Astrocyte (in vitro differentiated cells and primary cell): Measurements from ENCODE around the gene MS4A18. TPM values are rescaled to one million over a fixed set of nuclear protein-coding genes. Genes with fewer than 3 reads are reported as not detected.

ENCODE experiments used
- DNase-seq: peaks from one replicate; pipeline ENCODE4 v3.0.0-alpha.2; 2010; ENCODE audit warnings: low read depth
- FAIRE-seq: peaks from 2 replicates; lab custom pipeline; 2011; peaks lifted over from hg19 to GRCh38; lab: Jason Lieb, UNC
- H2AFZ ChIP-seq: 2 replicates; pipeline ENCODE4 v1.6.0; 2012; ENCODE audit warnings: low read depth, low read length, inconsistent platforms
- H3K27ac ChIP-seq: 2 replicates; pipeline ENCODE4 v1.5.1; 2011; ENCODE audit warnings: low read depth, low read length, inconsistent platforms
- H3K27me3 ChIP-seq: 2 replicates; pipeline ENCODE4 v1.6.0; 2011; ENCODE audit warnings: low read length, inconsistent platforms; ENCODE audit not compliant: insufficient read depth
- H3K36me3 ChIP-seq: 2 replicates; pipeline ENCODE4 v1.5.1; 2011; ENCODE audit warnings: low read length, inconsistent platforms; ENCODE audit not compliant: insufficient read depth
- H3K4me1 ChIP-seq: 2 replicates; pipeline ENCODE4 v1.5.1; 2011; ENCODE audit warnings: low read length, inconsistent platforms; ENCODE audit not compliant: insufficient read depth
- H3K4me2 ChIP-seq: 2 replicates; pipeline ENCODE4 v1.6.0; 2012; ENCODE audit warnings: low read length, inconsistent platforms
- H3K4me3 ChIP-seq: 2 replicates; pipeline ENCODE4 v1.5.1; 2011; ENCODE audit warnings: low read depth, mild to moderate bottlenecking, low read length, inconsistent platforms; ENCODE audit not compliant: insufficient read depth
- H3K79me2 ChIP-seq: 2 replicates; pipeline ENCODE4 v1.6.0; 2012; ENCODE audit warnings: mild to moderate bottlenecking, low read length, inconsistent platforms; ENCODE audit not compliant: insufficient read depth
- H3K9ac ChIP-seq: 2 replicates; pipeline ENCODE4 v1.6.0; 2012; ENCODE audit warnings: mild to moderate bottlenecking, low read length, inconsistent platforms
- H3K9me3 ChIP-seq: 2 replicates; pipeline ENCODE4 v1.5.1; 2012; ENCODE audit warnings: low read depth, mild to moderate bottlenecking, low read length, inconsistent platforms; ENCODE audit not compliant: insufficient read depth
- H4K20me1 ChIP-seq: 2 replicates; pipeline ENCODE4 v1.6.0; 2012; ENCODE audit warnings: low read length, inconsistent platforms; ENCODE audit not compliant: insufficient read depth
- H3K27ac Mint-ChIP-seq: one replicate; pipeline ENCODE4 v1.8.0; 2021; ENCODE audit warnings: mild to moderate bottlenecking, mixed read lengths; ENCODE audit not compliant: unreplicated experiment
- H3K27me3 Mint-ChIP-seq: one replicate; pipeline ENCODE4 v1.8.0; 2021; ENCODE audit warnings: low read depth, mixed read lengths; ENCODE audit not compliant: unreplicated experiment
- H3K36me3 Mint-ChIP-seq: one replicate; pipeline ENCODE4 v1.8.0; 2021; ENCODE audit warnings: low read depth, mixed read lengths; ENCODE audit not compliant: unreplicated experiment
- H3K4me1 Mint-ChIP-seq: one replicate; pipeline ENCODE4 v1.8.0; 2021; ENCODE audit warnings: low read depth, mixed read lengths; ENCODE audit not compliant: unreplicated experiment
- H3K4me3 Mint-ChIP-seq: one replicate; pipeline ENCODE4 v1.8.0; 2021; ENCODE audit warnings: mild to moderate bottlenecking, moderate library complexity, mixed read lengths; ENCODE audit not compliant: unreplicated experiment
- H3K9me3 Mint-ChIP-seq: one replicate; pipeline ENCODE4 v1.8.0; 2021; ENCODE audit warnings: mild to moderate bottlenecking, mixed read lengths; ENCODE audit not compliant: unreplicated experiment
- EZH2 ChIP-seq: IDR thresholded peaks from 2 replicates; pipeline ENCODE4 v1.6.1; 2012; ENCODE audit warnings: mild to moderate bottlenecking, low read length, inconsistent platforms; ENCODE audit not compliant: insufficient read depth
- total RNA-seq: library from RNA; stranded (reverse); gene quantifications from 2 replicates; pipeline ENCODE4 v1.2.1, GENCODE V29; 2021
- TF ChIP-seq, protein P1 (sequence below): IDR thresholded peaks from 2 replicates; pipeline ENCODE4 v1.5.1; 2011; ENCODE audit warnings: low read depth, mild to moderate bottlenecking, inconsistent platforms, low read length, moderate library complexity; ENCODE audit not compliant: insufficient read depth

MS4A18 gene
- total RNA-seq, 1 donor from 2014 or later, result not detected

DNA sequence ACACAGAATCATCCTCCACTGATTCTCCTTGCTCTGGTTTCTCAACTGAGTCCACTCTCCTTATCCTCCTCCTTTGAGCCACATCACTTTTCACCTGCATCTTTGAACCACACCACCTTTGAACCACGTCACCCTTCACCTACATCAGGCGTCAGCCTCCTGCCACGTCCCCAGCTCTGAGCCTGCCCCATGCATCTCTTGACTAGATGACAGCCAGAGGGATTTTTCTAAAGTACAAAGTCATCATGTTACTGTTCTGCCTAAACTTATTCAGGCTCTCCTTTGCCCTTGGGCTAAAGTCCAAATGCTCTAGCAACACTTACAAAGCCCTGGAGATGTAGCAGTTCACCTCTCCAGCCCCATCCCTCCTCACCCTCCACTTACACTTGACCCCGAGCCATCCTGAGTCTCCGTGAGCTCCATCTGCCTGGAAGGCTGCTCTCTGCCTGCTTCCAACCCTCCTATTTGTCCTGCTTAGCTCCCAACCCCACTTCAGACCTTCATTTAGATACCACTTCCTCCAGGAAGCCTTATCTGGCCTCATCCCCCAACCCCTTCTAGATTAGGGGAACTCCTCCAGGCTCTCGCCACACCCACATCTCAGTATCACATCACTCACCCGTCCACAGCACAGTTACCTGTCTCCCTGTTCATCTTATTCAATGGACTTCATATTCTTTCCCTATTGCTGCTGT is 56.9 kb downstream of the MS4A18 start:
- peaks cover 23% of the 10 kb centered on the region for H3K4me1 Mint-ChIP-seq
- no peaks in the 10 kb centered on the region for H3K36me3 Mint-ChIP-seq
- no peaks in the 10 kb centered on the region for H3K79me2 ChIP-seq
- TF ChIP-seq, protein P1, sequence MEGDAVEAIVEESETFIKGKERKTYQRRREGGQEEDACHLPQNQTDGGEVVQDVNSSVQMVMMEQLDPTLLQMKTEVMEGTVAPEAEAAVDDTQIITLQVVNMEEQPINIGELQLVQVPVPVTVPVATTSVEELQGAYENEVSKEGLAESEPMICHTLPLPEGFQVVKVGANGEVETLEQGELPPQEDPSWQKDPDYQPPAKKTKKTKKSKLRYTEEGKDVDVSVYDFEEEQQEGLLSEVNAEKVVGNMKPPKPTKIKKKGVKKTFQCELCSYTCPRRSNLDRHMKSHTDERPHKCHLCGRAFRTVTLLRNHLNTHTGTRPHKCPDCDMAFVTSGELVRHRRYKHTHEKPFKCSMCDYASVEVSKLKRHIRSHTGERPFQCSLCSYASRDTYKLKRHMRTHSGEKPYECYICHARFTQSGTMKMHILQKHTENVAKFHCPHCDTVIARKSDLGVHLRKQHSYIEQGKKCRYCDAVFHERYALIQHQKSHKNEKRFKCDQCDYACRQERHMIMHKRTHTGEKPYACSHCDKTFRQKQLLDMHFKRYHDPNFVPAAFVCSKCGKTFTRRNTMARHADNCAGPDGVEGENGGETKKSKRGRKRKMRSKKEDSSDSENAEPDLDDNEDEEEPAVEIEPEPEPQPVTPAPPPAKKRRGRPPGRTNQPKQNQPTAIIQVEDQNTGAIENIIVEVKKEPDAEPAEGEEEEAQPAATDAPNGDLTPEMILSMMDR, result no peak
- no peak for TF ChIP-seq EZH2
- no peak overlapping the region for H3K27ac ChIP-seq
- no peak overlapping the region for H3K4me2 ChIP-seq
- no peaks in the 10 kb centered on the region for H3K27me3 Mint-ChIP-seq
- H3K9ac ChIP-seq, result no peak overlapping the region
- H3K27ac Mint-ChIP-seq, result no peak overlapping the region
- H3K9me3 ChIP-seq, result no peaks in the 10 kb centered on the region
- no peak overlapping the region for H3K4me3 ChIP-seq
- H2AFZ ChIP-seq, result no peak overlapping the region
- H3K27me3 ChIP-seq, result peaks cover 6% of the 10 kb centered on the region
- no peak overlapping the region for H3K4me3 Mint-ChIP-seq
- DNase-seq (no peak), FAIRE-seq (no peak)
- peaks cover 19% of the 10 kb centered on the region for H3K4me1 ChIP-seq
- no peaks in the 10 kb centered on the region for H3K36me3 ChIP-seq
- no peaks in the 10 kb centered on the region for H3K9me3 Mint-ChIP-seq
- H4K20me1 ChIP-seq, result no peaks in the 10 kb centered on the region

DNA sequence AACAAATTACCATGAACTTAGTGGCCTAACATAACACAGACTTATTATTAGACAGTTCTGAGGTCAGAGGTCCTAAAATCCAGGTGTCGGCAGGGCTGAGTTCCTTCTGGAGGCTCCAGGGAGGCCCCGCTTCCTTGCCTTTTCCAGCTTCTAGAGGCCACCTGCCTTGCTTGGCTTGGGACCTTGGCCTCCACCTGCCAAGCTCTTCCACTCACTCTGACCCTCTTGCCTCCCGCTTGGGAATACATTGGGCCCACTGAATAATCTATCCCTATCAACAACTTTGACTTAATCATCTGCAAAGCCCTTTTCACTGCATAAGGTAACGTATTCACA is 57.4 kb downstream of the MS4A18 start:
- Mint-ChIP-seq H3K27me3 (no peaks in the 10 kb centered on the region), H3K9me3 (no peaks in the 10 kb centered on the region), H3K4me1 (peaks cover 24% of the 10 kb centered on the region), H3K27ac (no peak overlapping the region), H3K4me3 (no peak overlapping the region), H3K36me3 (no peaks in the 10 kb centered on the region)
- no peaks in the 10 kb centered on the region for H3K79me2 ChIP-seq
- H2AFZ ChIP-seq, result no peak overlapping the region
- peaks cover 6% of the 10 kb centered on the region for H3K27me3 ChIP-seq
- H3K4me1 ChIP-seq, result peaks cover 22% of the 10 kb centered on the region
- no peaks in the 10 kb centered on the region for H4K20me1 ChIP-seq
- H3K9ac ChIP-seq, result no peak overlapping the region
- H3K36me3 ChIP-seq, result no peaks in the 10 kb centered on the region
- H3K4me3 ChIP-seq, result no peak overlapping the region
- H3K4me2 ChIP-seq, result no peak overlapping the region
- no peak overlapping the region for H3K27ac ChIP-seq
- FAIRE-seq (no peak), DNase-seq (no peak)
- H3K9me3 ChIP-seq, result no peaks in the 10 kb centered on the region
- TF ChIP-seq, protein P1, result no peak
- no peak for TF ChIP-seq EZH2

DNA sequence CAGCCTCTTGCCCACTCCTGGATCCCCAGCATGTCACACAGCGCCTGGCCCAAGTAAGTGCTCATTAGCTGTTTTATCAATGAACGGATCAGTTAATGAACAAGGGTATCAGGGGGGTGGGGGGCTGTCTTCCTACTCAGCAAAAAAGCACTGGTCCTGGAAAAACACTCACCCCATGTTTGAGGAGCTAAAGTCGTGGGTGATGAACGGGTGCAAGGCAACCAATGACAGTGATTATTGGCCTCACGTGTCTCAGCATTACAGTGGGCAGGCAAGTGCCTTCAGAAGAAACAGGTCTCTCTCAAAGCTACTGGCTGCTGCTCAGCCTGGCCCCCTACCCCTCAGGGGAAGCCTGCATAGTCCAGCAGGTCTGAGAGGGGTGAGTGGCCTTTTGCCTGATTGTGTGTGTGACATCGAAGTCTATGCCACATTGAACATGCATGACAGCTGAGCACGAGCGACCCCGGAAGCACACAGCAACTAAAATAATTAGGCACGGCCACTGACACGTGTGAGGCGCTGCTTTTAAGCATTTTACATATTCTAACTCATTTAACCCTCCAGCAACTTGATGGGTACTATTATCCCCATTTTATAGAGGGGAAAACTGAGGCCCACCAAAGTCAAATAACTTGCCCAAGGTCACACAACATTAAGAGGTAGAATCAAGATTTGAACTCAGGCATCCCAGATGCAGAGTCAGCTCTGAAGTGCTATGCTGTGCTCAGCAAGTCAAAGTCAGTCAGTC is 58.0 kb downstream of the MS4A18 start:
- peaks cover 23% of the 10 kb centered on the region for H3K4me1 Mint-ChIP-seq
- TF ChIP-seq EZH2, result no peak
- TF ChIP-seq, protein P1, result no peak
- FAIRE-seq, result no peak

More for the DNA sequence above, 58.0 kb downstream of the MS4A18 start:
- Mint-ChIP-seq H3K36me3 (no peaks in the 10 kb centered on the region), H3K9me3 (no peaks in the 10 kb centered on the region), H3K27ac (no peak overlapping the region), H3K27me3 (no peaks in the 10 kb centered on the region), H3K4me3 (no peak overlapping the region)
- no peak overlapping the region for H3K27ac ChIP-seq
- no peak for DNase-seq
- no peaks in the 10 kb centered on the region for H3K9me3 ChIP-seq
- H2AFZ ChIP-seq, result no peak overlapping the region
- H3K4me1 ChIP-seq, result peaks cover 22% of the 10 kb centered on the region
- H3K4me3 ChIP-seq, result no peak overlapping the region
- H3K79me2 ChIP-seq, result no peaks in the 10 kb centered on the region
- peaks cover 6% of the 10 kb centered on the region for H3K27me3 ChIP-seq
- H4K20me1 ChIP-seq, result no peaks in the 10 kb centered on the region
- no peak overlapping the region for H3K9ac ChIP-seq
- H3K4me2 ChIP-seq, result no peak overlapping the region
- H3K36me3 ChIP-seq, result no peaks in the 10 kb centered on the region
